ENCODE measurements around the gene SHISAL2A.

Gene SHISAL2A

GRCh38 chr1:52623812-52624211 is 9.2 kb upstream of the SHISAL2A start:
- no peak for DNase-seq

DNA sequence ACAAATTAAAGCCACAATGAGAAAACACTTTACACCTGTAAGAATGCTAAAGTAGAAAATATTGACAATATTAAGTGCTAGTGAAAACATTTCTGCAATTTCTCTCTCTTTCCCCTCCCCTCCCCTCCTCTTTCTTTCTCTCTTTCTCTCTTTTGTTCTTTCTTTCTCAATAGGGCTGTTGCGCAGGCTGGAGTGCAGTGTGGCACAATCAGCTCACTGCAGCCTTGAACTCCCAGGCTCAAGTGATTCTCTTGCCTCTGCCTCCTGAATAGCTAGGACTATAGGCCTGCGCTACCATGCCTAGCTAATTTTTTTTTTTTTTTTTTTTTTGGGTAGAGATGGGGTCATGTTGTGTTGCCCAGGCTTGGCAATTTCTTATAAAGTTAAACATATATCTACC is 5.9 kb upstream of the SHISAL2A start:
- no peak for DNase-seq

- DNase-seq = no peak
Observed at GRCh38 chr1:52628614-52629324, 4.2 kb upstream of the SHISAL2A start.

DNA sequence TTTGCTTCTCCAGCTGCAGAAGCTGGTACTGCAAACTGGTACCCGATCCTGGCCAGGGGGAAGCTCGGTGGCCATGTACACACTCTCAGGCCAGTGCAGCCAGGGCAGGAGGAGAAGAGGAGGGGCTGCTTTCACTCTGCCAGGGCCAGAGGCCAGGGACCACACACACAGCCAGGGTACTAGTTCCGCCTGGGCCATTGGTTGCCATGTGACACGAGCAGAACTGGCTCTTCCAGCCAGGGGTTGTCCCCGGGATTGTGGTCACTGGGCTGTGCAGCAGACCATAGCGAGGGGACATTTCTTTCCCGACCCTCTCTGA is 3.7 kb upstream of the SHISAL2A start:
- DNase-seq = no peak

GRCh38 chr1:52629667-52630066 is 3.3 kb upstream of the SHISAL2A start:
- DNase-seq = no peak

DNA sequence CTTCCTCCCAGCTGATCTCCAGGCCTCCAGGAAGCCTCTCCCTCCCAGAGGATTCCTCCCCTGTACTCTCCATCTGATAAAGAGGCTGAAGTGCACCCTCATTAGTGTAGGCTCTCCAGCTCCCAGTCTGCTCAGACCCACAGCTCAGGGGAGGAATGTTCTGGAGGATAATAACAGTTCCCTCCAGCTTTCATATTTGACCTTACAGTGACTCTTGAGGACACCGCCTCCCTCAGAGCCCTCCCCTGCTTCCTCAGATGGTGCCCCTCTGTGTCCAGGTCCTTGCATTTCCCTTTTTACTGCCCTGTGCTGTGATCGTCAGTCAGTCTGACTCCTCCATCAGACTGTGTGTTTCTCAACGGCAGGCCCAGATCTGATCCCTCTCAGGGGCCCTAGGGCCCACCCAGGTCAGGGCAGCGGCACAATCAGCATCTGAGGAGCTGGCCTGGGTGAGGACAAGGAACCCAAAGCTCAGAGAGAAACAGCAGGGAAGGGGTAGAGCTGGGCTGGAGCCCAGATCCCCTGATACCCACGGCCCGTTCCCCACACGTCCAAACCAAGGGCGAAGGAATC is 1.1 kb upstream of the SHISAL2A start:
- no peak for DNase-seq

- DNase-seq = no peak
Observed at GRCh38 chr1:52633291-52633754, 355 bp downstream of the SHISAL2A start.

DNA sequence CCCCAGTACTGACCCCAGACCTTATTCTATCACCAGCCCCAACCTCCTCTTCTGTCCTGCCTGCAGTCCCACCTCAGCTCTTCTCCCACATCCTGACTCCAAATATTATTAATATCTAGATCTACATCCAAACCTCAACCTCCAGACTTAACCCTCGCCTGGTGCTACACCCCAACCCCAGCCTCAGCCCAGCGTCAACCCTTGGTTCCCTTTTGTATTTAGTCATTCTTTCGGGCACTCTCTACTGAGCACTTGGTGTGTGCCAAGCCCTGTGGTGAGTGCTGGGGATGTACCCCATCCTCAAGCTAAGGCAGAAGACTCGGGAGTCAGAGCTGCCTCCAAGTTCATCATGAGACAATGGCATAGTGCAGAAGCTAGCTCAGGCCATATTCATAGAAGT is 1.1 kb downstream of the SHISAL2A start:
- DNase-seq = no peak

DNA sequence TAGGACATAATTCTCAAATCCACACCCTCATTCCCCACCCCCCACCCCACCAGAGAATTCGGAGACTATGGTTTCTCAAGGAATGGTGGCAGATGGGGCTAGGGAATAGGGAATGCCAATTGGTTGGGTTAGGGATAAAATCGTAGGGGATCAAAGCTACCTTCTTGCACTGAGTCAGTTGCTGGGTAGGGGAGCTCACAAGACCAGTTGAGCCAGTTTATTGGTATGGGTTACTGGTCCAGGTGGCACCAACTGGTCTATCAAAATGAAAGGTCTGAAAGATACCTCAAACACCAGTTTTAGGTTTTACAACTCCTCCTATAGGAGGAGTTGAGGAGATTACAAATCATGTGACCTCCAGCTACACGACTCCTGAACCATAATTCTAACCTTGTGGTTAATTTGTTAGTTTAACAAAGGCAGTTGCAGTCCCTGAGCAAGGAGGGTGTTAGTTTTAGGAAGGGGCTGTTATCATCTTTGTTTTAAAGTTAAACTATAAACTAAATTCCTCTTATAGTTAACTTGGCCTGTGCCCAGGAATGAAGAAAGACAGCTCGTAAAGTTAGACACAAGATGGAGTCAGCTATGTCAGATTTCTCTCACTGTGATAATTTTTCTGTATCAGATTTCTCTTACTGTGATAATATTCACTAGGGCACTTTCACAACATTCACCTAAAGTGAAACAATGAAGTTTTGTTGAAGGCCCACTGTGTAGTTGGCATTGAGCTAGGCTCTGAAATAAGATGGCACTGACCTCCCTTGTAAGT is 2.5 kb downstream of the SHISAL2A start:
- DNase-seq = no peak

DNA sequence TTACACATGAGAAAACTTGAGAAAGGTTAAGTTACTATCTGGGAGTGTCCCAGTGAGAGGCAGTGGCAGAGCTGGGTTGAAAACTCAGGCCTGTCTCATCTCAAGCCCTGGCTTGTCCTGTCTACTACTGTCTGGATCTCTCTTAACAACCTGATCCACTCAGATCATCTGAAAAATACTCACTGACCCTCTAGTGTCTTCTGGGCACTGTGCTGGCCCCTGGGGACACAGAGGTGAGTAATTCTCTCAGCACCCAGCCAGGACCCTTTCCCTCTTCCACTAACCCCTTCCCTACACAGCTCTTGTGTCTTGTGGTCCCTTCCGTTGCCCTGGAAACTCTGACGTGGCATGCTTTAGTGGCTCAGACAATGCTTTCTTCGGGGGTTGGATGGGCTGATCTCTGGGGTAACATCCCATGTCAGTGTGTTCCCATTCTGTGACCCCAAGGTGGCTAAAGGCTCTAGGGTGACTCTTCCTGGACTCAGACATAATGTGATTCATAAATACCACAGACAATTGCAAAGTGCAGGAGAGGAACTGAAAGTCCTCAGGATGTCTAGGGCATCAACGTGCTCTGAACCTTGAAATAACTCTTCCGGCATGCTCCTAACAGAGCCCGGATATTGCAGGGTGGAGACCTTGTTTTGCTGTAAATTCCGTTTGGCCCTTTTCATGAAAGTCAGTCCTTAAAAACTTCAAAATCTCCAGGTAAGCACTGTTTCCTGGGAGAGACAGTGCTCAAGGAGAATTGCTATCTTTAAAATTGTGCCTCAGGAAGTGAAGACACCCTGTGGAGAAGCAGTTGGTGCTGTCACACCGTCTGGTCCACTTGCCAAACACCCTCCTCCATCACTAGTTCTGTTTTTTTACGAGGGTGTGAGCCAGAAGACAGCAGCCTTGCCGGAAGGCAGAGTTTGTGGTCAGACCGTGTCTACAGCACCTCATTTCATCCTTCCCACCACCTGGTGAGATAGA is 4.0 kb downstream of the SHISAL2A start:
- DNase-seq = no peak

GRCh38 chr1:52637946-52638345 is 5.0 kb downstream of the SHISAL2A start:
- DNase-seq = no peak

- DNase-seq = peak; percentile 12
Observed at GRCh38 chr1:52640697-52641096, 7.7 kb downstream of the SHISAL2A start.

DNA sequence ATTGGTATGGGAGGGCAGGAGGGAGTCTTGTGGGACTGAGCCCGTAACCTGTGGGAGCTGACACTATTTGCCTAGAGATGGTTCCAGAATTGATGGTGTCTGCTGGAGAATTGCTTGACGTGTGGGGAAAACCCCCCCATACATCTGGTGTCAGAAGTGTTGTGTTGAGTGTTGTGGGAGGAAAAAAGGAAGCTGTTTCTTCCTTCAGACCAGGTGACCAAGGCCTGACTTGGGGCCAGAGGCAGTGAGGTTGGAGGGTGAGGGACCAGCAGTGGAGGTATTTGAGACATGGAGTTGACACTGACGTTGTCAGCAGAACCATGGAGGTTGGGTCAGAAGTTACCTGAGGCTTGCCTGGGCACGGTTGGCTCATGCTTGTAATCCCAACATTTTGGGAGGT is 8.3 kb downstream of the SHISAL2A start:
- no peak for DNase-seq

- DNase-seq = no peak
Observed at GRCh38 chr1:52645261-52645660, 12.3 kb downstream of the SHISAL2A start.

- no peak for DNase-seq
Observed at GRCh38 chr1:52651904-52652303, 18.9 kb downstream of the SHISAL2A start.

- no peak for DNase-seq
Observed at GRCh38 chr1:52653207-52653849, 20.4 kb downstream of the SHISAL2A start.

DNA sequence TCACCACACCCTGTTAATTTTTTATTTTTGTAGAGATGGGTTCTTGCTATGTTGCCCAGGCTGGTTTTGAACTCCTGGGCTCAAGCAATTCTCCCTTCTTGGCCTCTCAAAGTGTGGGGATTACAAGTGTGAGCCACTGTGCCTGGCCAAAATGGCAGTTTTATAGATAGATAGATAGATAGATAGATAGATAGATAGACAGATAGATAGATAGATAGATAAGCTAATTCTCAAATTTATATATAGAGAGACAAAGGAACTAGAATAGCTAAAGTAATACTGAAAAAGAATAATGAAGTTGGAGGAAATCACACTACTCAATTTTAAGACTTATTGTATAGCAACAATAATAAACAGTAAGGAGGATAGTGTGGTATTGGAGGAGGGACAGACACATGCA is 21.1 kb downstream of the SHISAL2A start:
- no peak for DNase-seq

DNA sequence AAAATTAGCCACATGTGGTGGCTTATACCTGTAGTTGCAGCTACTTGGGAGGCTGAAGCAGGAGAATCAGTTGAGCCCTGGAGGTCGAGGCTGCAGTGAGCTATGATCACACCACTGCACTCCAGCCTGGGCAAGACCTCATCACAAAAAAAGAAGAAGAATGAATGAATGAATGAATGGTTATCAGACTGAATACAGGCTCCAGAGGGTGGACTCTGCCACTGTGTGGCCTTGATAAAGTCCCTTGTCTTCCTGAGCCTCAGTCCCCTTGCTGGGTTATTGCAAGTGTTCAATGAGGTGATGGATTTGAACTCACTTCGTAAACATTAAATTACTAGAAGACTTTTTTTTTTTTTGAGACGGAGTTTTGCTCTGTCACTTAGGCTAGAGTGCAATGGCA is 24.7 kb downstream of the SHISAL2A start:
- no peak for DNase-seq

DNA sequence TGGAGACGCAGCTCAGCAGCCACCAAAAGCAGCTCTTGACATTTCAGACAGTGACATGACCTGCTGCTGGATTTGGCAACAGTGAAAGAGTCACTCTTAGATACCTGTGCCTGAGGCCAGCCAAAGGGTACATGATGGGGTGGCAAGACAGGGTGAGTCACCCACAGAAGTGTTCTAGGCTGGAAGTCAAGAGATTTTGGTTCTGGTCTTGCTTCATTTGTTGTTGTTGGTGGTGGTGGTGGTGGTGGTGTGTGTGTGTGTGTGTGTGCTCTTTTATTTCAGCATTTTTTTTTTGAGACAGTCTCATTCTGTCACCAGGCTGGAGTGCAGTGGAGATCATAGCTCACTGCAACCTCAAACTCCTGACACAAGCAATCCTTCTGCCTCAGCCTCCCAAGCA is 25.8 kb downstream of the SHISAL2A start:
- no peak for DNase-seq

GRCh38 chr1:52659356-52659755 is 26.4 kb downstream of the SHISAL2A start:
- DNase-seq = no peak

- no peak for DNase-seq
Observed at GRCh38 chr1:52659851-52660596, 27.1 kb downstream of the SHISAL2A start.

GRCh38 chr1:52660807-52661206 is 27.8 kb downstream of the SHISAL2A start:
- no peak for DNase-seq
